Measurements from ENCODE around the gene THSD7A. TPM values are rescaled to one million over a fixed set of nuclear protein-coding genes. Genes with fewer than 3 reads are reported as not detected.

The THSD7A gene
- total and polyA plus RNA-seq, 4 donors = 0.15 to 2.7 (median 1.9) TPM

DNA sequence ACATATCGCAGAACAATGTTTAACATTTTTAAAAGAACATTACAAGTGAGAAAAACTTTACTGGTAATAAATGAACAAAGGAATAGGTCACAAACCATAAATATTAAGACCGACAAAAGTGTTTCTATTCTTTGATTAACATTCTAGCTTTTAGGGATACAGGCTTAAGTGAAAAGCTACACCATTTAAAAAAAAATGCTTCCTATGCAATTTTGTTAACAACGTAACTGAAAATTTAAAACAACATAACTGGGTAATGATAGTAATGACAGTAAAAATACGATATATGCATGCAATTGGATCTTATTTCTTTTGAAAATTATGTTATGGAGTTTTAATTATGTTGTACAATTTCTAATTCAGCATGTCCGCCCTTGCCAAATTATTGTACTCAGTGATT, 49.7 kb upstream of the THSD7A start:
- Histone ChIP-seq H3K36me3 (ENCODE audit: control insufficient read depth in 4 of 4, insufficient read depth in 3 of 4, low read depth in 1 of 4, low read length in 3 of 4) (no peaks in the 10 kb centered on the region), H3K27me3 (ENCODE audit: control insufficient read depth in 4 of 4, insufficient read depth in 4 of 4, low read length in 3 of 4) (no peaks in the 10 kb centered on the region), H3K4me1 (ENCODE audit: control insufficient read depth in 4 of 4, insufficient read depth in 4 of 4, low read length in 3 of 4) (no peaks in the 10 kb centered on the region), H3K27ac (ENCODE audit: low read depth in 1 of 2, low read length in 2 of 2) (no peak overlapping the region), H3K4me3 (ENCODE audit: low read depth in 1 of 3, low read length in 3 of 3) (no peak overlapping the region), H3K9ac (ENCODE audit: low read depth in 1 of 2, low read length in 2 of 2) (no peak overlapping the region), H3K9me3 (ENCODE audit: control insufficient read depth in 4 of 4, low read length in 3 of 4) (no peaks in the 10 kb centered on the region)
- 76% methylated on average over 5 of the region's 5 CpGs for WGBS
- TF ChIP-seq, protein P1, sequence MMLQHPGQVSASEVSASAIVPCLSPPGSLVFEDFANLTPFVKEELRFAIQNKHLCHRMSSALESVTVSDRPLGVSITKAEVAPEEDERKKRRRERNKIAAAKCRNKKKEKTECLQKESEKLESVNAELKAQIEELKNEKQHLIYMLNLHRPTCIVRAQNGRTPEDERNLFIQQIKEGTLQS (IDR thresholded peaks at IDR 0.05) = no peak
- TF ChIP-seq EGR1 (IDR thresholded peaks at IDR 0.05; ENCODE audit: low read depth in 2 of 2) = no peak
- TF ChIP-seq RXRA (IDR thresholded peaks at IDR 0.05) = no peak
- TF ChIP-seq, protein P2, sequence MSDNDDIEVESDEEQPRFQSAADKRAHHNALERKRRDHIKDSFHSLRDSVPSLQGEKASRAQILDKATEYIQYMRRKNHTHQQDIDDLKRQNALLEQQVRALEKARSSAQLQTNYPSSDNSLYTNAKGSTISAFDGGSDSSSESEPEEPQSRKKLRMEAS (IDR thresholded peaks at IDR 0.05) = no peak
- DNase-seq (ENCODE audit: low spot score) = no peak

DNA sequence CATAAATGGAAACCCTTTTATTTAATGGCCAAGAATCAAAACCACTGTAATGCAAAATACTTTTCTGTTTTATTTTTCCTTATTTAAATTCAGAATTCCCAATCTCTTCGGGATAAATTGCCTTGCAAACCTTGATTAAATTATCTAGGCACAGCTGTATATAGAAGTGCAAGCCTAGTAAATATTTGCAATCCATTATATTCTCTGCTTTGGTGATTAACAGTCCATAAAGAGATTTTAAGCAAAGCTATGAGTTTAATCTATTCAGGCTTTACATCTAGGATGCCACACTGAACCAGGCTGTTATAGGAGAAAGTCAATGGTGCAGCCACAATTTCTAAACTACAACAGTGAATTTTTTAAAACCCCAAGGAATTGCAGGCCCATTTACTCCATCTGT, 43.6 kb upstream of the THSD7A start:
- Histone ChIP-seq H3K4me1 (ENCODE audit: control insufficient read depth in 4 of 4, insufficient read depth in 4 of 4, low read length in 3 of 4) (no peaks in the 10 kb centered on the region), H3K27me3 (ENCODE audit: control insufficient read depth in 4 of 4, insufficient read depth in 4 of 4, low read length in 3 of 4) (no peaks in the 10 kb centered on the region), H3K9me3 (ENCODE audit: control insufficient read depth in 4 of 4, low read length in 3 of 4) (no peaks in the 10 kb centered on the region), H3K4me3 (ENCODE audit: low read depth in 1 of 3, low read length in 3 of 3) (no peak overlapping the region), H3K36me3 (ENCODE audit: control insufficient read depth in 4 of 4, insufficient read depth in 3 of 4, low read depth in 1 of 4, low read length in 3 of 4) (no peaks in the 10 kb centered on the region), H3K27ac (ENCODE audit: low read depth in 1 of 2, low read length in 2 of 2) (no peak overlapping the region), H3K9ac (ENCODE audit: low read depth in 1 of 2, low read length in 2 of 2) (no peak overlapping the region)
- no peak for DNase-seq (ENCODE audit: low spot score)
- TF ChIP-seq, protein P3, sequence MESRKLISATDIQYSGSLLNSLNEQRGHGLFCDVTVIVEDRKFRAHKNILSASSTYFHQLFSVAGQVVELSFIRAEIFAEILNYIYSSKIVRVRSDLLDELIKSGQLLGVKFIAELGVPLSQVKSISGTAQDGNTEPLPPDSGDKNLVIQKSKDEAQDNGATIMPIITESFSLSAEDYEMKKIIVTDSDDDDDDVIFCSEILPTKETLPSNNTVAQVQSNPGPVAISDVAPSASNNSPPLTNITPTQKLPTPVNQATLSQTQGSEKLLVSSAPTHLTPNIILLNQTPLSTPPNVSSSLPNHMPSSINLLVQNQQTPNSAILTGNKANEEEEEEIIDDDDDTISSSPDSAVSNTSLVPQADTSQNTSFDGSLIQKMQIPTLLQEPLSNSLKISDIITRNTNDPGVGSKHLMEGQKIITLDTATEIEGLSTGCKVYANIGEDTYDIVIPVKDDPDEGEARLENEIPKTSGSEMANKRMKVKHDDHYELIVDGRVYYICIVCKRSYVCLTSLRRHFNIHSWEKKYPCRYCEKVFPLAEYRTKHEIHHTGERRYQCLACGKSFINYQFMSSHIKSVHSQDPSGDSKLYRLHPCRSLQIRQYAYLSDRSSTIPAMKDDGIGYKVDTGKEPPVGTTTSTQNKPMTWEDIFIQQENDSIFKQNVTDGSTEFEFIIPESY (IDR thresholded peaks at IDR 0.05) = no peak
- no peak for TF ChIP-seq FOXA2 (IDR thresholded peaks at IDR 0.05)
- TF ChIP-seq NR2F2 (IDR thresholded peaks at IDR 0.05) = no peak
- no peak for TF ChIP-seq GABPA (IDR thresholded peaks at IDR 0.05 in 1 of 2, conservative IDR thresholded peaks at IDR 0.05 in 1 of 2)
- TF ChIP-seq HNF4A (conservative IDR thresholded peaks at IDR 0.05) = no peak
- no peak for TF ChIP-seq FOXA1 (IDR thresholded peaks at IDR 0.05)
- no peak for TF ChIP-seq SP1 (IDR thresholded peaks at IDR 0.05)
- TF ChIP-seq, protein P2 (IDR thresholded peaks at IDR 0.05) = no peak
- no peak for TF ChIP-seq EGR1 (IDR thresholded peaks at IDR 0.05; ENCODE audit: low read depth in 2 of 2)
- 55% methylated on average over 1 of the region's 1 CpG for WGBS

DNA sequence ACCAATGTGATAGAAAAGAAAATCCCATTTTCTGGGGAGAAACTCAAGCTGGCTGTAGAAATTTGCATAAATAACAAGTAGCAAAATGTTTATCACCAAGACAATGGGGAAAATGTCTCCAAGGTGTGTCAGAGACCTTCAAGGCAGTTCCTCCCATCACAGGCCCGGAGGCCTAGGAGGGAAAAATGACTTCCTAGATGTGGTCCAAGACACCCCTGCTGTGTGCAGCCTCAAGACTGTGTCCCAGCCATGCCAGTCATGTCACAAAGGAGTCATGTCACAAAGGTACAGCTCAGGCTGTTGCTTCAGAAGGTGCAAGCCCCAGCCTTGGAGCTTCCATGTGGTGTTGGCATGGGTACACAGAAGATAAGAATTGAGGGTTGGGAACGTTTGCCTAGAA, 33.7 kb upstream of the THSD7A start:
- no peak overlapping the region for H3K27ac ChIP-seq (ENCODE audit: low read depth in 1 of 2, low read length in 2 of 2)
- 65% methylated on average over 2 of the region's 2 CpGs for WGBS
- TF ChIP-seq FOXA2 (IDR thresholded peaks at IDR 0.05) = no peak
- no peak for TF ChIP-seq HNF4A (conservative IDR thresholded peaks at IDR 0.05)
- TF ChIP-seq RAD21 (IDR thresholded peaks at IDR 0.05) = no peak
- TF ChIP-seq, protein P3 (IDR thresholded peaks at IDR 0.05) = no peak
- no peak for TF ChIP-seq RXRA (IDR thresholded peaks at IDR 0.05)
- TF ChIP-seq EGR1 (IDR thresholded peaks at IDR 0.05; ENCODE audit: low read depth in 2 of 2) = no peak
- no peak for TF ChIP-seq SP1 (IDR thresholded peaks at IDR 0.05)
- no peak for TF ChIP-seq NR2F2 (IDR thresholded peaks at IDR 0.05)
- TF ChIP-seq FOXA1 (IDR thresholded peaks at IDR 0.05) = no peak
- TF ChIP-seq TAF1 (conservative IDR thresholded peaks at IDR 0.05) = no peak
- TF ChIP-seq, protein P4, sequence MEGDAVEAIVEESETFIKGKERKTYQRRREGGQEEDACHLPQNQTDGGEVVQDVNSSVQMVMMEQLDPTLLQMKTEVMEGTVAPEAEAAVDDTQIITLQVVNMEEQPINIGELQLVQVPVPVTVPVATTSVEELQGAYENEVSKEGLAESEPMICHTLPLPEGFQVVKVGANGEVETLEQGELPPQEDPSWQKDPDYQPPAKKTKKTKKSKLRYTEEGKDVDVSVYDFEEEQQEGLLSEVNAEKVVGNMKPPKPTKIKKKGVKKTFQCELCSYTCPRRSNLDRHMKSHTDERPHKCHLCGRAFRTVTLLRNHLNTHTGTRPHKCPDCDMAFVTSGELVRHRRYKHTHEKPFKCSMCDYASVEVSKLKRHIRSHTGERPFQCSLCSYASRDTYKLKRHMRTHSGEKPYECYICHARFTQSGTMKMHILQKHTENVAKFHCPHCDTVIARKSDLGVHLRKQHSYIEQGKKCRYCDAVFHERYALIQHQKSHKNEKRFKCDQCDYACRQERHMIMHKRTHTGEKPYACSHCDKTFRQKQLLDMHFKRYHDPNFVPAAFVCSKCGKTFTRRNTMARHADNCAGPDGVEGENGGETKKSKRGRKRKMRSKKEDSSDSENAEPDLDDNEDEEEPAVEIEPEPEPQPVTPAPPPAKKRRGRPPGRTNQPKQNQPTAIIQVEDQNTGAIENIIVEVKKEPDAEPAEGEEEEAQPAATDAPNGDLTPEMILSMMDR (IDR thresholded peaks at IDR 0.05; ENCODE audit: low read depth, low read length, missing input control) = no peak
- TF ChIP-seq, protein P2 (IDR thresholded peaks at IDR 0.05) = no peak
- TF ChIP-seq, protein P5, sequence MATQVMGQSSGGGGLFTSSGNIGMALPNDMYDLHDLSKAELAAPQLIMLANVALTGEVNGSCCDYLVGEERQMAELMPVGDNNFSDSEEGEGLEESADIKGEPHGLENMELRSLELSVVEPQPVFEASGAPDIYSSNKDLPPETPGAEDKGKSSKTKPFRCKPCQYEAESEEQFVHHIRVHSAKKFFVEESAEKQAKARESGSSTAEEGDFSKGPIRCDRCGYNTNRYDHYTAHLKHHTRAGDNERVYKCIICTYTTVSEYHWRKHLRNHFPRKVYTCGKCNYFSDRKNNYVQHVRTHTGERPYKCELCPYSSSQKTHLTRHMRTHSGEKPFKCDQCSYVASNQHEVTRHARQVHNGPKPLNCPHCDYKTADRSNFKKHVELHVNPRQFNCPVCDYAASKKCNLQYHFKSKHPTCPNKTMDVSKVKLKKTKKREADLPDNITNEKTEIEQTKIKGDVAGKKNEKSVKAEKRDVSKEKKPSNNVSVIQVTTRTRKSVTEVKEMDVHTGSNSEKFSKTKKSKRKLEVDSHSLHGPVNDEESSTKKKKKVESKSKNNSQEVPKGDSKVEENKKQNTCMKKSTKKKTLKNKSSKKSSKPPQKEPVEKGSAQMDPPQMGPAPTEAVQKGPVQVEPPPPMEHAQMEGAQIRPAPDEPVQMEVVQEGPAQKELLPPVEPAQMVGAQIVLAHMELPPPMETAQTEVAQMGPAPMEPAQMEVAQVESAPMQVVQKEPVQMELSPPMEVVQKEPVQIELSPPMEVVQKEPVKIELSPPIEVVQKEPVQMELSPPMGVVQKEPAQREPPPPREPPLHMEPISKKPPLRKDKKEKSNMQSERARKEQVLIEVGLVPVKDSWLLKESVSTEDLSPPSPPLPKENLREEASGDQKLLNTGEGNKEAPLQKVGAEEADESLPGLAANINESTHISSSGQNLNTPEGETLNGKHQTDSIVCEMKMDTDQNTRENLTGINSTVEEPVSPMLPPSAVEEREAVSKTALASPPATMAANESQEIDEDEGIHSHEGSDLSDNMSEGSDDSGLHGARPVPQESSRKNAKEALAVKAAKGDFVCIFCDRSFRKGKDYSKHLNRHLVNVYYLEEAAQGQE (IDR thresholded peaks at IDR 0.05) = no peak
- TF ChIP-seq, protein P1 (IDR thresholded peaks at IDR 0.05) = no peak

More for the DNA sequence above, 33.7 kb upstream of the THSD7A start:
- no peaks in the 10 kb centered on the region for H3K36me3 ChIP-seq (ENCODE audit: control insufficient read depth in 4 of 4, insufficient read depth in 3 of 4, low read depth in 1 of 4, low read length in 3 of 4)
- H3K9ac ChIP-seq (ENCODE audit: low read depth in 1 of 2, low read length in 2 of 2) = no peak overlapping the region
- no peaks in the 10 kb centered on the region for H3K27me3 ChIP-seq (ENCODE audit: control insufficient read depth in 4 of 4, insufficient read depth in 4 of 4, low read length in 3 of 4)
- peaks cover 0 to 4% (median 1%) of the 10 kb centered on the region in 4 donors for H3K9me3 ChIP-seq (ENCODE audit: control insufficient read depth in 4 of 4, low read length in 3 of 4)
- DNase-seq (ENCODE audit: low spot score) = no peak
- no peaks in the 10 kb centered on the region for H3K4me1 ChIP-seq (ENCODE audit: control insufficient read depth in 4 of 4, insufficient read depth in 4 of 4, low read length in 3 of 4)
- H3K4me3 ChIP-seq (ENCODE audit: low read depth in 1 of 3, low read length in 3 of 3) = no peak overlapping the region

Measured in liver (tissue), 9 donors.